SK-N-MC (cell line): Measurements from ENCODE around the gene CLTC.
"Not testable (repeated sequence)": the region's sequence is repeated elsewhere in the genome, so short reads cannot be mapped to it uniquely, and the experiment has no call there.

Experiments used
- DNase-seq: peaks from one replicate; pipeline ENCODE4 v3.0.0-alpha.2; 2011; ENCODE audit warnings: low read depth, low spot score
- H3K27ac ChIP-seq: fragments of 200-600 bp; sonication (generic); 2 replicates; pipeline ENCODE4 v1.5.1; 2016; ENCODE audit warnings: mixed run types
- H3K36me3 ChIP-seq: fragments of 200-600 bp; sonication (generic); 2 replicates; pipeline ENCODE4 v1.6.1; 2017; ENCODE audit warnings: antibody characterized with exemption, low read length, mixed read lengths; ENCODE audit not compliant: insufficient read depth
- H3K4me3 ChIP-seq: fragments of 200-600 bp; sonication (generic); 2 replicates; pipeline ENCODE4 v1.5.1; 2016
- H3K9ac ChIP-seq: fragments of 200-600 bp; sonication (generic); 2 replicates; pipeline ENCODE4 v1.8.0; 2017; ENCODE audit warnings: mixed run types, mixed read lengths; ENCODE audit not compliant: insufficient read length
- H3K9me3 ChIP-seq: fragments of 200-600 bp; sonication (generic); 2 replicates; pipeline ENCODE4 v1.6.1; 2017; ENCODE audit warnings: low read depth, mild to moderate bottlenecking, antibody characterized with exemption, low read length, moderate library complexity, mixed read lengths
- EZH2 ChIP-seq: fragments of 200-600 bp; sonication (generic); IDR thresholded peaks from one replicate; pipeline ENCODE4 v1.6.1; 2017; ENCODE audit warnings: antibody characterized with exemption
- FOXP2 ChIP-seq: optimal IDR thresholded peaks from 2 replicates; pipeline ENCODE3; 2011; ENCODE audit warnings: mild to moderate bottlenecking, moderate library complexity; ENCODE audit not compliant: insufficient read depth; ENCODE audit errors: extremely low read length, control extremely low read depth
- POLR2AphosphoS5 ChIP-seq: IDR thresholded peaks from 2 replicates; pipeline ENCODE4 v1.6.1; 2012; ENCODE audit warnings: mild to moderate bottlenecking, low read depth, low read length, borderline replicate concordance

Gene CLTC

GRCh38 chr17:59641799-59642484, 22.2 kb downstream of the CLTC start:
- H3K4me3 ChIP-seq = no peak overlapping the region
- H3K9ac ChIP-seq = no peak overlapping the region
- peak overlapping the region; percentile 51 for H3K27ac ChIP-seq
- no peak for DNase-seq
- peaks cover 39% of the 10 kb centered on the region for H3K36me3 ChIP-seq
- no peaks in the 10 kb centered on the region for H3K9me3 ChIP-seq
- TF ChIP-seq EZH2 (no peak), POLR2AphosphoS5 (no peak), FOXP2 (no peak)

- H3K9ac ChIP-seq = no peak overlapping the region
- peak overlapping the region; percentile 51 for H3K27ac ChIP-seq
These were observed 22.9 kb downstream of the CLTC start for GRCh38 chr17:59642565-59642964.

GRCh38 chr17:59643159-59644140, 23.8 kb downstream of the CLTC start:
- Histone ChIP-seq H3K9me3 (no peaks in the 10 kb centered on the region), H3K36me3 (peaks cover 54% of the 10 kb centered on the region), H3K27ac (peak overlapping the region; percentile 51), H3K4me3 (no peak overlapping the region), H3K9ac (no peak overlapping the region)
- no peak for DNase-seq
- TF ChIP-seq EZH2 (no peak), FOXP2 (no peak), POLR2AphosphoS5 (no peak)

More at GRCh38 chr17:59642565-59642964, 22.9 kb downstream of the CLTC start:
- no peaks in the 10 kb centered on the region for H3K9me3 ChIP-seq
- no peak for TF ChIP-seq FOXP2
- no peak for TF ChIP-seq POLR2AphosphoS5
- H3K36me3 ChIP-seq = peaks cover 45% of the 10 kb centered on the region
- no peak overlapping the region for H3K4me3 ChIP-seq
- no peak for DNase-seq

- no peak for DNase-seq
- Histone ChIP-seq H3K9me3 (peaks cover 8% of the 10 kb centered on the region; the same call in 1 of the 2 replicates), H3K36me3 (peaks cover 93% of the 10 kb centered on the region), H3K9ac (no peak overlapping the region), H3K27ac (no peak overlapping the region), H3K4me3 (no peak overlapping the region)
- TF ChIP-seq FOXP2 (no peak), EZH2 (no peak), POLR2AphosphoS5 (no peak)
These were observed 27.6 kb downstream of the CLTC start for GRCh38 chr17:59647288-59647687.

GRCh38 chr17:59649886-59650285, 30.2 kb downstream of the CLTC start:
- peaks cover 96% of the 10 kb centered on the region for H3K36me3 ChIP-seq
- H3K27ac ChIP-seq = no peak overlapping the region
- no peak for DNase-seq
- peaks cover 8% of the 10 kb centered on the region; the same call in 1 of the 2 replicates for H3K9me3 ChIP-seq
- H3K4me3 ChIP-seq = no peak overlapping the region
- no peak overlapping the region for H3K9ac ChIP-seq
- TF ChIP-seq POLR2AphosphoS5 (no peak), EZH2 (no peak), FOXP2 (no peak)

GRCh38 chr17:59650642-59651041, 30.9 kb downstream of the CLTC start:
- Histone ChIP-seq H3K27ac (no peak overlapping the region), H3K36me3 (peaks cover 96% of the 10 kb centered on the region)
- TF ChIP-seq EZH2 = no peak
- TF ChIP-seq POLR2AphosphoS5 = no peak
- TF ChIP-seq FOXP2 = no peak

GRCh38 chr17:59651346-59651745, 31.7 kb downstream of the CLTC start:
- TF ChIP-seq POLR2AphosphoS5 = no peak
- no peak for TF ChIP-seq EZH2
- no peak for TF ChIP-seq FOXP2
- H3K4me3 ChIP-seq = no peak overlapping the region
- H3K36me3 ChIP-seq = peaks cover 96% of the 10 kb centered on the region
- peaks cover 8% of the 10 kb centered on the region; the same call in 1 of the 2 replicates for H3K9me3 ChIP-seq
- H3K9ac ChIP-seq = no peak overlapping the region
- DNase-seq = no peak
- H3K27ac ChIP-seq = no peak overlapping the region

More at GRCh38 chr17:59650642-59651041, 30.9 kb downstream of the CLTC start:
- H3K4me3 ChIP-seq = no peak overlapping the region
- H3K9me3 ChIP-seq = peaks cover 8% of the 10 kb centered on the region; the same call in 1 of the 2 replicates
- DNase-seq = no peak
- H3K9ac ChIP-seq = no peak overlapping the region

- TF ChIP-seq POLR2AphosphoS5 (no peak), EZH2 (no peak), FOXP2 (no peak)
- H3K36me3 ChIP-seq = peaks cover 95% of the 10 kb centered on the region
- DNase-seq = no peak
- no peak overlapping the region for H3K27ac ChIP-seq
- H3K9ac ChIP-seq = no peak overlapping the region
- H3K9me3 ChIP-seq = peaks cover 8% of the 10 kb centered on the region; the same call in 1 of the 2 replicates
- H3K4me3 ChIP-seq = no peak overlapping the region
These were observed 32.4 kb downstream of the CLTC start for GRCh38 chr17:59652119-59652518.

GRCh38 chr17:59656624-59657023, 36.9 kb downstream of the CLTC start:
- not testable (repeated sequence) for H3K9ac ChIP-seq, DNase-seq, H3K9me3 ChIP-seq, H3K27ac ChIP-seq, H3K4me3 ChIP-seq
- peaks cover 89% of the 10 kb centered on the region for H3K36me3 ChIP-seq
